GM12801 (cell line): ENCODE results near the gene HOXB7.

Experiments
- CTCF ChIP-seq: IDR thresholded peaks from one replicate; pipeline ENCODE4 v1.5.1; 2011; ENCODE audit warnings: control low read depth; ENCODE audit not compliant: insufficient read length; ENCODE audit errors: extremely low read depth

Gene HOXB7

GRCh38 chr17:48617471-48618255 lies 6.8 kb upstream of the HOXB7 start:
- TF ChIP-seq CTCF: no peak

GRCh38 chr17:48616717-48617470 lies 6.1 kb upstream of the HOXB7 start:
- no peak for TF ChIP-seq CTCF

GRCh38 chr17:48615963-48616716 lies 5.3 kb upstream of the HOXB7 start:
- no peak for TF ChIP-seq CTCF

- no peak for TF ChIP-seq CTCF
These were observed 4.5 kb upstream of the HOXB7 start, which contains the start of gene HOXB8 for GRCh38 chr17:48615047-48615962. Gene HOXB8, minus strand, starts transcription at chr17:48615292. Its CDS starts 588 bp downstream, at chr17:48614704.

- no peak for TF ChIP-seq CTCF
These were observed 3.3 kb upstream of the HOXB7 start for GRCh38 chr17:48613862-48614694.

GRCh38 chr17:48612854-48613691 lies 2.3 kb upstream of the HOXB7 start:
- no peak for TF ChIP-seq CTCF
